Spleen (tissue), 7 donors: ENCODE measurements around the gene SDK1.

ENCODE experiments used
- CTCF ChIP-seq, 11 experiments: fragments of 200-600 bp in 7 of 11; fragments of 450-650 bp in 4 of 11; sonication (generic) in 4 of 11; IDR thresholded peaks in 8 of 11; conservative IDR thresholded peaks in 3 of 11; 1 replicate in 7 of 11; 2 replicates in 4 of 11; pipeline versions ENCODE4 v1.4.0 to v1.8.0; 2016 to 2021; ENCODE audit warnings: antibody characterized with exemption in 11 of 11, inconsistent platforms in 4 of 11, mild to moderate bottlenecking in 1 of 11
- POLR2A ChIP-seq, 3 donors: fragments of 450-650 bp; IDR thresholded peaks; one replicate each; pipeline ENCODE4 v1.5.1; 2017; ENCODE audit warnings: antibody characterized with exemption in 3 of 3, mild to moderate bottlenecking in 1 of 3
- donor health status: DM: no; HTN: no; CAD: no; lungs with moderate emphysema.
- donor health status: DM: no; HTN: no; CAD: no.
- donor health status: DM: no; HTN: no; CAD: no.

GRCh38 chr7:4211261-4211660 lies 910.2 kb downstream of the SDK1 start:
- TF ChIP-seq CTCF (IDR thresholded peaks at IDR 0.05 in 8 of 11, conservative IDR thresholded peaks at IDR 0.05 in 3 of 11) (no peak), POLR2A (IDR thresholded peaks at IDR 0.05) (no peak)
